Measurements from ENCODE around the gene GAL3ST1. TPM values are rescaled to one million over a fixed set of nuclear protein-coding genes. Genes with fewer than 3 reads are reported as not detected.

The GAL3ST1 gene
- total RNA-seq, 6 donors from 2014 or later: 1.7 to 8.4 (median 3.5) TPM

DNA sequence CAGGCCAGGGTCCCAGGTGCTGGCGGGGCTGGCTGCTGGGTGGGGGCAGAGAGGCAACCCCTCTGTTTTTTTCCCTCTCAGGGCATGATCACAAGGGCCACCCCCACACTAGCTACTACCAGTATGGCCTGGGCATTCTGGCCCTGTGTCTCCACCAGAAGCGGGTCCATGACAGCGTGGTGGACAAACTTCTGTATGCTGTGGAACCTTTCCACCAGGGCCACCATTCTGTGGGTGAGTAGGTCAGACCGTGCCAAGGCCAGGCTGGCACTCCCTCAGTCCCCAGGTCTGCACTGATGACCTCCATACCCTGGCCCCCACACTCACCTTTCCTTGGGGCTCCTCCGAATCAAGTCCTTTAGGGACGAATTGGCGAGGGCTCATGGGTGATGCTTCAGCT lies 39.8 kb upstream of the GAL3ST1 start:
- Histone ChIP-seq H3K4me1 (peaks cover 4 to 13% (median 8%) of the 10 kb centered on the region in 4 donors), H3K27me3 (no peaks in the 10 kb centered on the region), H3K4me3 (no peak overlapping the region), H3K9me3 (no peaks in the 10 kb centered on the region), H3K27ac (no peak overlapping the region), H3K36me3 (peaks cover 3 to 59% (median 32%) of the 10 kb centered on the region in 4 donors)
- DNase-seq (no peak), ATAC-seq (ENCODE audit: low FRiP score in 2 of 2) (no peak)
- TF ChIP-seq CTCF (IDR thresholded peaks at IDR 0.05) (no peak), POLR2A (IDR thresholded peaks at IDR 0.05) (no peak), POLR2AphosphoS5 (IDR thresholded peaks at IDR 0.05) (no peak), EP300 (IDR thresholded peaks at IDR 0.05) (no peak)
- WGBS, 2 donors: 97 to 100% methylated on average over 4 to 7 of the region's 7 CpGs

DNA sequence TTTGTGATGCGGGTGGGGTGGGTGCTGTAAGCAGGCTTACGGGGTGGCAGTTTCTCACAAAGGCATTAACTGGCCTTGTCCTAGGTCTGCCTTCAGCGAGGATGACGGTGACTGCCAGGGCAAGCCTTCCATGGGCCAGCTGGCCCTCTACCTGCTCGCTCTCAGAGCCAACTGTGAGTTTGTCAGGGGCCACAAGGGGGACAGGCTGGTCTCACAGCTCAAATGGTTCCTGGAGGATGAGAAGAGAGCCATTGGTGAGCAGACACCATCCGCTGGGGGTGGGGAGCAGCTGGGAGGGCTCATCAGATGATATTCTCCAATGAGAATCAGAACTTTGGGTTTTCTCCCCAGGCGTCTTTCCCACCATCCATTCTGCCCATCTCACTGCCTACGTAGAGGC lies 38.3 kb upstream of the GAL3ST1 start:
- 92 to 95% methylated on average over 8 of the region's 8 CpGs for WGBS, 2 donors
- H3K27ac ChIP-seq: no peak overlapping the region
- no peak for DNase-seq
- H3K9me3 ChIP-seq: no peaks in the 10 kb centered on the region
- H3K27me3 ChIP-seq: no peaks in the 10 kb centered on the region
- H3K4me3 ChIP-seq: no peak overlapping the region
- peaks cover 16 to 28% (median 21%) of the 10 kb centered on the region in 4 donors for H3K4me1 ChIP-seq
- ATAC-seq (ENCODE audit: low FRiP score in 2 of 2): no peak
- no peak for TF ChIP-seq EP300 (IDR thresholded peaks at IDR 0.05)
- no peak for TF ChIP-seq CTCF (IDR thresholded peaks at IDR 0.05)
- no peak for TF ChIP-seq POLR2AphosphoS5 (IDR thresholded peaks at IDR 0.05)
- TF ChIP-seq POLR2A (IDR thresholded peaks at IDR 0.05): no peak
- H3K36me3 ChIP-seq: peaks cover 0 to 56% (median 28%) of the 10 kb centered on the region in 4 donors

DNA sequence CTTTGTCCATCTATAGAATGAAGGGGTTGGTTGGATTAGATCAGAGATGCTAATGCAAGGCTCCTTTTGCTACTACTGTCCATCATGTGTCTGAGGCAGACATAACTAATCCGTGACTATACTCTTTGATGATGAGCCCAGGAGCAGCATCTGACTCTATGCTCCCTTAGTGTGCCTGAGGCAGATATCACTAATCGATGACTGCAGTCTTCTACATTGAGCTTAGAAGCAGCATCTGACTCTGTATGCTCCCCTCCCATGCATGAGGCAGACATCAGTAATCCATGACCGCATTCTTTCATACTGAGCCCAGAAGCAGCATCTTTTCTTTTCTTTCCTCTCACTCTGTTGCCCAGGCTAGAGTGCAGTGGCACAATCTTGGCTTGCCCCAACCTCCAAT lies 36.7 kb upstream of the GAL3ST1 start:
- no peak for DNase-seq
- no peak for TF ChIP-seq CTCF (IDR thresholded peaks at IDR 0.05)
- no peak for TF ChIP-seq EP300 (IDR thresholded peaks at IDR 0.05)
- TF ChIP-seq POLR2A (IDR thresholded peaks at IDR 0.05): no peak
- TF ChIP-seq POLR2AphosphoS5 (IDR thresholded peaks at IDR 0.05): no peak
- no peak for ATAC-seq (ENCODE audit: low FRiP score in 2 of 2)
- Histone ChIP-seq H3K4me3 (no peak overlapping the region), H3K36me3 (peaks cover 0 to 46% (median 23%) of the 10 kb centered on the region in 4 donors), H3K27ac (no peak overlapping the region), H3K9me3 (no peaks in the 10 kb centered on the region), H3K27me3 (no peaks in the 10 kb centered on the region), H3K4me1 (peaks cover 25 to 43% (median 29%) of the 10 kb centered on the region in 4 donors)
- WGBS, 2 donors: 95 to 100% methylated on average over 3 of the region's 3 CpGs

DNA sequence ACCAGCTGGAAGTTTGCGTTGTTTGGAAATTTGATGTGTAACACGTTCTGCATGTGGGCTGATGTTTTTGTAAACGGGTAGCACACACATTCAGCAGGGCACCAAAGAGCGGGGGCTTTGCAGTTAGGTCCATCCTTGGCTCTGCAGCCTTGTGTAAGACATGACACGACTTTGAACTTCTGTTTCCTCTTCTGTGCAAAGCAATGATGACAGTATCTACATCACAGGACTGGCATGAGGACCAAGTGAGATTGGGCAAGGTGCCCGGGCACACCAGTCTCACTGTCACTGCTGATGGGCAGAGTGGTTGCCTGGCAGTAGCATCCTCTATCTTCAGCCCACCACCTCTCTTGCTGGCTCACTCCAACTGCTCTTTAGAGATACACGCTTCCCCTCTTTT lies 35.8 kb upstream of the GAL3ST1 start:
- H3K4me3 ChIP-seq: no peak overlapping the region
- H3K27ac ChIP-seq: peak overlapping the region in 2 of 4 donors; percentile 88 to 90
- TF ChIP-seq POLR2A (IDR thresholded peaks at IDR 0.05) (no peak), POLR2AphosphoS5 (IDR thresholded peaks at IDR 0.05) (peak in 1 of 2 donors; percentile 52), CTCF (IDR thresholded peaks at IDR 0.05) (no peak), EP300 (IDR thresholded peaks at IDR 0.05) (peak in 2 of 4 donors; percentile 36 to 45)
- H3K4me1 ChIP-seq: peaks cover 34 to 52% (median 38%) of the 10 kb centered on the region in 4 donors
- peaks cover 0 to 41% (median 23%) of the 10 kb centered on the region in 4 donors for H3K36me3 ChIP-seq
- H3K9me3 ChIP-seq: no peaks in the 10 kb centered on the region
- DNase-seq (peak in 1 of 2 donors; percentile 62), ATAC-seq (ENCODE audit: low FRiP score in 2 of 2) (peak in 1 of 2 donors; percentile 34)
- H3K27me3 ChIP-seq: no peaks in the 10 kb centered on the region
- 59 to 67% methylated on average over 7 of the region's 7 CpGs for WGBS, 2 donors
